Measurements from ENCODE around the gene NTN1. TPM values are rescaled to one million over a fixed set of nuclear protein-coding genes. Genes with fewer than 3 reads are reported as not detected.

Gene NTN1
- polyA plus RNA-seq, 1 donor from 2014 or later, result 16.2 TPM

GRCh38 chr17:9139695-9140094 is 118.4 kb downstream of the NTN1 start:
- TF ChIP-seq POLR2AphosphoS5 (IDR thresholded peaks at IDR 0.05) (no peak), EZH2 (IDR thresholded peaks at IDR 0.05; ENCODE audit: borderline replicate concordance, insufficient read depth, low read length, poor library complexity, severe bottlenecking) (no peak)
- no peak overlapping the region for H3K9ac ChIP-seq (ENCODE audit: low read length)
- no peak overlapping the region for H3K4me3 ChIP-seq (ENCODE audit: low read length)
- no peak overlapping the region for H3K27ac ChIP-seq (ENCODE audit: low read length)
- H3K79me2 ChIP-seq (replicated peaks; ENCODE audit: insufficient read depth, low read length), result no peaks in the 10 kb centered on the region
- H3K9me3 ChIP-seq (ENCODE audit: low read length), result no peaks in the 10 kb centered on the region
- H3K9me2 ChIP-seq (ENCODE audit: insufficient read depth, low read length), result no peaks in the 10 kb centered on the region
- no peaks in the 10 kb centered on the region for H3K36me3 ChIP-seq (ENCODE audit: insufficient read depth, low read length)
- no peaks in the 10 kb centered on the region for H3F3A ChIP-seq (ENCODE audit: insufficient read depth, low read length, poor library complexity, severe bottlenecking)
- H2AFZ ChIP-seq (ENCODE audit: low read depth, low read length), result no peak overlapping the region
- H4K20me1 ChIP-seq (ENCODE audit: insufficient read depth), result no peaks in the 10 kb centered on the region
- H3K27me3 ChIP-seq (ENCODE audit: insufficient read depth, low read depth, low read length), result no peaks in the 10 kb centered on the region
- H3K4me2 ChIP-seq (ENCODE audit: low read length), result no peak overlapping the region

- Histone ChIP-seq H3F3A (ENCODE audit: insufficient read depth, low read length, poor library complexity, severe bottlenecking) (no peaks in the 10 kb centered on the region), H3K27me3 (ENCODE audit: insufficient read depth, low read depth, low read length) (no peaks in the 10 kb centered on the region), H3K9me2 (ENCODE audit: insufficient read depth, low read length) (no peaks in the 10 kb centered on the region), H3K27ac (ENCODE audit: low read length) (no peak overlapping the region), H3K9ac (ENCODE audit: low read length) (no peak overlapping the region), H3K4me3 (ENCODE audit: low read length) (no peak overlapping the region), H3K36me3 (ENCODE audit: insufficient read depth, low read length) (no peaks in the 10 kb centered on the region), H3K79me2 (replicated peaks; ENCODE audit: insufficient read depth, low read length) (no peaks in the 10 kb centered on the region), H4K20me1 (ENCODE audit: insufficient read depth) (no peaks in the 10 kb centered on the region), H3K4me2 (ENCODE audit: low read length) (no peak overlapping the region), H2AFZ (ENCODE audit: low read depth, low read length) (no peak overlapping the region), H3K9me3 (ENCODE audit: low read length) (no peaks in the 10 kb centered on the region)
- TF ChIP-seq POLR2AphosphoS5 (IDR thresholded peaks at IDR 0.05) (no peak), MXI1 (conservative IDR thresholded peaks at IDR 0.05; ENCODE audit: poor library complexity, severe bottlenecking) (no peak), REST (IDR thresholded peaks at IDR 0.05; ENCODE audit: borderline replicate concordance) (no peak), TAF1 (IDR thresholded peaks at IDR 0.05; ENCODE audit: low read depth) (no peak), EZH2 (IDR thresholded peaks at IDR 0.05; ENCODE audit: borderline replicate concordance, insufficient read depth, low read length, poor library complexity, severe bottlenecking) (no peak), RAD21 (conservative IDR thresholded peaks at IDR 0.05) (no peak), SMC3 (conservative IDR thresholded peaks at IDR 0.05; ENCODE audit: poor library complexity) (no peak), EP300 (conservative IDR thresholded peaks at IDR 0.05; ENCODE audit: poor library complexity, severe bottlenecking) (no peak), CTCF (IDR thresholded peaks at IDR 0.05; ENCODE audit: poor library complexity, severe bottlenecking) (no peak)
These were observed 119.5 kb downstream of the NTN1 start for GRCh38 chr17:9140550-9141424.

Measured in neural cell (in vitro differentiated cells).